ENCODE data around the gene ALDH16A1.
A peak's percentile ranks its signal among the peaks of the same experiment; 100 is the strongest.

Gene ALDH16A1

DNA sequence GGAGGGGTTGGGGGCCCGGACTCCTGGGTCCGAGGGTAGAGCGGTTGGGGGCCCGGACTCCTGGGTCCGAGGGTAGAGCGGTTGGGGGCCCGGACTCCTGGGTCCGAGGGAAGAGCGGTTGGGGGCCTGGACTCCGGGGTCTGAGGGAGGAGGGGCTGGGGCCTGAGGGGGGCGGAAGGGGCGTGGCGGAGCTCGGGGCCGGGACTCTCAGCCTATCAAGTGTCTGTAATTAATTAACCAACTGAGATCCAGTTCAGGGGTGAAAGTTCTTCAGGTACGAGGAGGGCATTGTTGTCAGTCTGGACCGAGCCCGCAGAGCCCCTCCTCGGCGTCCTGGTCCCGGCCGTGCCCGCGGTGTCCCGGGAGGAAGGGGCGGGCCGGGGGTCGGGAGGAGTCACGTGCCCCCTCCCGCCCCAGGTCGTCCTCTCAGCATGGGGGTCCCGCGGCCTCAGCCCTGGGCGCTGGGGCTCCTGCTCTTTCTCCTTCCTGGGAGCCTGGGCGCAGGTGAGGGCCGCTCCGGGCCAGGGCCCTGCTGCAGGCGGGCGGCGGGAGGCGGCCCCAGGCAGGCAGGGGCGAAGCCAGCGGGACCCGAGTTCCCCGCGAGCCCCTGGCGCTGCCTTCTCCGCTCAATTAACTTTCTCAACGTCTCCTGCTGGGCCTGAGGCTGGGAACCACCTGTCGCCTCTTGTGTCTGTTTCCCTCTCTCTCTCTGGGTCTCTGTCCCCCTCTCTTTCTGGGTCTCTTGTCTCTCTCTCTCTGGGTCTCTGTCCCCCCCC is 60.1 kb downstream of the ALDH16A1 start:
- peak in 1 of 3 experiments; percentile 34 for DNase-seq (ENCODE audit: low read depth in 3 of 3)

DNA sequence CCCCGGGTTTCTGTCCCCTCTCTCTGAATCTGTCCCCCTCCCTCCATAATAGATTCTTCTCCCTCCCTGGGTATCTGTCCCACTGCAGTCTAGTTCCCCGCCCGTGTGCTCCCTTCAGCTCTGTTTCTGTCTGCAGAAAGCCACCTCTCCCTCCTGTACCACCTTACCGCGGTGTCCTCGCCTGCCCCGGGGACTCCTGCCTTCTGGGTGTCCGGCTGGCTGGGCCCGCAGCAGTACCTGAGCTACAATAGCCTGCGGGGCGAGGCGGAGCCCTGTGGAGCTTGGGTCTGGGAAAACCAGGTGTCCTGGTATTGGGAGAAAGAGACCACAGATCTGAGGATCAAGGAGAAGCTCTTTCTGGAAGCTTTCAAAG is 60.7 kb downstream of the ALDH16A1 start:
- DNase-seq (ENCODE audit: low read depth in 3 of 3) = no peak

DNA sequence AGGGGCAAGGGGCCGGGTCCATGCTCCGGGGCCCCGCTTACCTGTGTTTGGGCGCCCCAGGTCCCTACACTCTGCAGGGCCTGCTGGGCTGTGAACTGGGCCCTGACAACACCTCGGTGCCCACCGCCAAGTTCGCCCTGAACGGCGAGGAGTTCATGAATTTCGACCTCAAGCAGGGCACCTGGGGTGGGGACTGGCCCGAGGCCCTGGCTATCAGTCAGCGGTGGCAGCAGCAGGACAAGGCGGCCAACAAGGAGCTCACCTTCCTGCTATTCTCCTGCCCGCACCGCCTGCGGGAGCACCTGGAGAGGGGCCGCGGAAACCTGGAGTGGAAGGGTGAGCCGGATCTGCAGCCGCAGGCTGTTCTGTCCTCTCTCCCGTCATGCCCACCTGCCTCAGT is 61.1 kb downstream of the ALDH16A1 start:
- no peak for DNase-seq (ENCODE audit: low read depth in 3 of 3)

DNA sequence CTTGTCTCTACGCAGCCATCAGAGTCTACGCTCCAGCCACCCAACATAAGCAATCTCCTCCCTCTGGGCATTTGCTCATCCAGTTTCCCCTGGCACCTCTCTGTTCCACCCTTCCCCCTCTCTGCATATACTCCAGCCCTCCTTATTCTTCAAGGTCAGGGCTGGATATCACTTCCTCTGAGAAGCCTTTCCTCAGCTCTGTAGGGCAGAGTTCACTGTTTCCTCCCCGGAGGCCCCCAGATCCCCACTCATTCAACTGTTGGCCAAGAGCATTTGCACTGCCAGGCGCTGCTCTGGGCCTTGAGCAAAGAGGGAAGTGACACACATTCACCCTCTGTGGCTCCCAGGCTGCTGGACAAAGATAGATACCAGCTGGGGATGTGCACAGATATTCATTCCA is 62.7 kb downstream of the ALDH16A1 start:
- DNase-seq (ENCODE audit: low read depth in 3 of 3) = no peak

DNA sequence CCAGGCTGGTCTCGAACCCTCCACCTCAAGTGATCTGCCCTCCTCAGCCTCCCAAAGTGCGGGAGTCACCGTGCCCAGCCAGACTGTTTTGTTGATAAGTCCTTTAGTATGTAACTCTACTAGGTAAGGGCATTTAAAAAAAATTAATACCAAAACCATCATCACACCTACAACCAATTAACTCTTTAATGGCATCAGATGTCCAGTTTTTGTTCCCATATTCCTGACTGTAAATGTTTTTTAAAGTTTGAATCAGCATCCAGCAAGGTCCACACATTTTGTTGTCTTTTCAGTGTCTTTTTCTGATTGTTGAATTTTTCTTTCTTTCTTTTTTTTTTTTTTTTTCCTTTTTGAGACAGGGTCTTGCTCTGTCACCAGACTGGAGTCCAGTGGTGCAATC is 65.0 kb downstream of the ALDH16A1 start:
- DNase-seq (ENCODE audit: low read depth in 3 of 3) = no peak

All from stimulated activated CD4-positive, alpha-beta T cell treated with anti-CD3 and anti-CD28 coated beads, TNF-alpha, amount 100 ng/mL, for 24 hours (primary cell).